Activated T-cell treated with anti-CD3 and anti-CD28 coated beads, Interleukin-2, amount 50 U/mL, for 4 hours (primary cell): ENCODE measurements around the gene IQCH. TPM values are rescaled to one million over a fixed set of nuclear protein-coding genes. Genes with fewer than 3 reads are reported as not detected.

Source experiments
- ATAC-seq, 2 donors: fragments of 200-7000 bp; cut with Tn5 transposase; one replicate each; pipeline ENCODE4 v1.10.0; 2021
- DNase-seq: peaks from one replicate; pipeline ENCODE4 v3.0.0-alpha.2; 2020
- H3K27me3 Mint-ChIP-seq: one replicate; pipeline ENCODE4 v1.8.0; 2021; ENCODE audit warnings: low read depth, mixed read lengths
- H3K36me3 Mint-ChIP-seq: one replicate; pipeline ENCODE4 v1.8.0; 2022; ENCODE audit warnings: mixed read lengths; ENCODE audit not compliant: insufficient read depth
- H3K4me1 Mint-ChIP-seq: one replicate; pipeline ENCODE4 v1.8.0; 2021; ENCODE audit warnings: low read depth, mixed read lengths
- H3K4me3 Mint-ChIP-seq: one replicate; pipeline ENCODE4 v1.8.0; 2021; ENCODE audit warnings: mild to moderate bottlenecking, moderate library complexity, mixed read lengths
- H3K9me3 Mint-ChIP-seq: one replicate; pipeline ENCODE4 v1.8.0; 2021; ENCODE audit warnings: mixed read lengths
- total RNA-seq, 3 donors: library from RNA; stranded (reverse); gene quantifications; one replicate each; pipeline ENCODE4 v1.2.1, GENCODE V29; 2021

The IQCH gene
- total RNA-seq, 3 donors from 2014 or later, result 0.53 to 0.95 (median 0.53) TPM

- Mint-ChIP-seq H3K27me3 (no peaks in the 10 kb centered on the region), H3K36me3 (peaks cover 2% of the 10 kb centered on the region), H3K4me3 (peak within 1 kb of the TSS; percentile 94), H3K9me3 (no peaks in the 10 kb centered on the region), H3K4me1 (peaks cover 29% of the 10 kb centered on the region)
- peak; percentile 77 for DNase-seq
- ATAC-seq, result peak; percentile 85 to 86
Measured at GRCh38 chr15:67521029-67521782, 266.6 kb downstream of the IQCH start, which contains the start of gene C15orf61. C15orf61 (plus strand) TSS chr15:67521131; CDS start chr15:67521249, 118 bp downstream.

- ATAC-seq, result peak in 1 of 2 donors; percentile 20
- no peak for DNase-seq
- H3K4me3 Mint-ChIP-seq, result peak overlapping the region; percentile 94
- H3K9me3 Mint-ChIP-seq, result no peaks in the 10 kb centered on the region
- H3K4me1 Mint-ChIP-seq, result peaks cover 29% of the 10 kb centered on the region
- H3K36me3 Mint-ChIP-seq, result peaks cover 2% of the 10 kb centered on the region
- H3K27me3 Mint-ChIP-seq, result no peaks in the 10 kb centered on the region
Measured at GRCh38 chr15:67521783-67522568, 267.4 kb downstream of the IQCH start.

DNA sequence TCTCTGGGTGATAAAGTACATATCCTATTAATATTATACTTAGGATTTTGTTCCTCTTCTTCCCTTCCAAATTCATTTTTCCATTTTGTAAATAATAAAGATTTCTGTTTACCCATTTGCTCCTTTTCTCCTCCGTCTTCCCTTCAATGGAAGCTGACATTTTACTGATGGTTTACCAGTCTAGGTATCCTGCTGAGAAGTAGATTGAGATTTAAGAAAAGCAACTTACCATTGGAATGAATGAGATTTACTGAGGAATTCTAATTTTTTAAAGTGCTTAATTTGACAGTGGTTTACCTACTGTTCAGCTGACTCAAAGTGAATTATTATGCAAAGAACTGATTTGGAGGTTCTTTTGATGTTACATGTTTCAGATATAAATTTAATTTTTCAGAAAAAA lies 268.7 kb downstream of the IQCH start:
- H3K27me3 Mint-ChIP-seq, result no peaks in the 10 kb centered on the region
- DNase-seq, result no peak
- H3K4me3 Mint-ChIP-seq, result peak overlapping the region; percentile 94
- ATAC-seq, result no peak
- peaks cover 29% of the 10 kb centered on the region for H3K4me1 Mint-ChIP-seq
- H3K36me3 Mint-ChIP-seq, result peaks cover 1% of the 10 kb centered on the region
- H3K9me3 Mint-ChIP-seq, result no peaks in the 10 kb centered on the region

DNA sequence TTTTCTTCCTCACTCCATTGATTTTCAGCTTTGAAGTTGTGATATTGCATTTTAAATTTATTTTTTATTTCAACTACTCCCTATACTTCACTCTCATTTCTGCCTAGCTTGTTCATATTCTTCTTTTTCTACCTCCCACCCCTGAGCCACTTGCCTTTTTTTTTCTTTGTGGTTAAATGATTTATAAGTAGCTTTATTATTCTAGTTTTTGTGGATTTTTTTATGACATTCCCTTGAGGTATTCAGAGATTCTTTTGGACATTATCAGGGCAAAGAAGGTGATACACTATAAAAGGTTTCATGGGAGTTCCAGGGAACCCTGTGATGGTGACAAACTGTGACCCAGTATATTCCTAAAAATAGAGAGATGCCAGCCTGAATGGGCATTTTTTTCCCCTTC lies 269.6 kb downstream of the IQCH start:
- H3K4me1 Mint-ChIP-seq, result peaks cover 29% of the 10 kb centered on the region
- no peak overlapping the region for H3K4me3 Mint-ChIP-seq
- H3K9me3 Mint-ChIP-seq, result no peaks in the 10 kb centered on the region
- peaks cover 1% of the 10 kb centered on the region for H3K36me3 Mint-ChIP-seq
- no peak for ATAC-seq
- no peak for DNase-seq
- H3K27me3 Mint-ChIP-seq, result no peaks in the 10 kb centered on the region

GRCh38 chr15:67528513-67528912 lies 273.9 kb downstream of the IQCH start:
- H3K4me3 Mint-ChIP-seq, result no peak overlapping the region
- H3K9me3 Mint-ChIP-seq, result no peaks in the 10 kb centered on the region
- DNase-seq (no peak), ATAC-seq (no peak)
- H3K36me3 Mint-ChIP-seq, result peaks cover 1% of the 10 kb centered on the region
- H3K27me3 Mint-ChIP-seq, result no peaks in the 10 kb centered on the region
- H3K4me1 Mint-ChIP-seq, result peaks cover 11% of the 10 kb centered on the region

DNA sequence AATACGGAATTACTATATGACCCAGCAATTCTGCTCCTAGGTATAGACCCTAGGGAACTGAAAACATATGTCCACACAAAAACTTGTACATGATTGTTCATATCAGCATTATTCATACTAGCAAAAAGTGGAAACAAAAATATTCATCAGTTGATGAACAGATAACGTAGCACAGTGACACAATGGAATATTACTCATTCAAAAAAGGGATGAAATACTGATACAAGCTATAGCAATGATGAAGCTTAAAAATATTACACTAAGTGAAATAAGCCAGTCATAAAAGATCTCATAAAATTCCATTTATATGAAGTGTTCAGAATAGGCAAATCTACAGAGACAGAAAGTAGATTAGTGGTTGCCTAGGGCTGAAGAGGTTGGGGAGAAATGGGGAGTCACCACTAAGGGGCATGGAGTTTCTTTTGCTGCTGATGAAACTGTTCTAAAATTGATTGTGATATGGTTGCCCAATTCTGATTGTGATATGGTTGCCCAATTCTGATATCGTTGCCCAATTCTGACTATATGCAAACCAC lies 276.9 kb downstream of the IQCH start:
- Mint-ChIP-seq H3K36me3 (peaks cover 1% of the 10 kb centered on the region), H3K4me1 (peaks cover 7% of the 10 kb centered on the region), H3K27me3 (no peaks in the 10 kb centered on the region), H3K9me3 (no peaks in the 10 kb centered on the region), H3K4me3 (no peak overlapping the region)
- peak; percentile 80 to 93 for ATAC-seq
- DNase-seq, result no peak

DNA sequence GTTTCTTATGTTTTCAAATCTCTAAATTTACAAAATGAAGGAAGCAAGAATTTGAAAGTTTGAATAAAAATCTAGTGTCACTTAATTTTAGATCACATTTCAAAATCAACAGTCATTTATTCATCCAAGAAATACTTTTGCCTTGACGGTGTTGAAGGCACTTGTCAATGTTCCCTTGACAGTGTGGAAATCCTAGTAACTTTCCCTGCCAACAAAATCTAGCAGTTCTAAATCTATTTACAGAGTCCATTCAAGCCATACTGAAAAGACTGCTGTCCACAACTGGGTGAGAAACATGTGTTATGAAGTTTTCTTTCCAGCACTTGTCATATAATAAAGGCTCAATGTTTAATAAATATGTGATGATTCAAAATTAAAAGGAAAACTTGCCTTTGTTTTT lies 279.3 kb downstream of the IQCH start:
- H3K36me3 Mint-ChIP-seq, result no peaks in the 10 kb centered on the region
- no peaks in the 10 kb centered on the region for H3K9me3 Mint-ChIP-seq
- H3K4me1 Mint-ChIP-seq, result peaks cover 8% of the 10 kb centered on the region
- ATAC-seq, result no peak
- DNase-seq, result no peak
- H3K27me3 Mint-ChIP-seq, result no peaks in the 10 kb centered on the region
- H3K4me3 Mint-ChIP-seq, result no peak overlapping the region

- Mint-ChIP-seq H3K4me3 (no peak overlapping the region), H3K9me3 (no peaks in the 10 kb centered on the region), H3K4me1 (peaks cover 13% of the 10 kb centered on the region), H3K36me3 (no peaks in the 10 kb centered on the region), H3K27me3 (no peaks in the 10 kb centered on the region)
- DNase-seq (no peak), ATAC-seq (no peak)
Measured at GRCh38 chr15:67534360-67534759, 279.8 kb downstream of the IQCH start.

DNA sequence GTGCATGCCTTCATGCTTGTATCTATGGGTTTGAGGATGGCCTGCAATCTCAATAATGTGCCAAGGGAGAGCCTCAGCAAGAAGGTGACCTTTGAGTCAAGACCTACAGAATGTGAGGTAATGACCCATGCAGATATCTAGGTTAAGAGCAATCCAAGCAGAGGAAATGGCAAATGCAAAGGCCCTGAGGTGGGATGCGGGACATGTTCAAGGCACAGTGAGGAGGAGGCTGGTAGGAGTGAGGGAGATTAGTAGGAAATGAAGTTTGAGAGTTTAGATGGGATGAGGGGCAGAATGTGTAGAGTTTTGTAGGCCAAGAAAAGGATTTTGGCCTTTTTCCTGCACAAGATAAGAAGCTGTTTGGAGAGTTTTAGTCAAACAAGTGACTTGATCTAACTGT lies 283.2 kb downstream of the IQCH start:
- Mint-ChIP-seq H3K9me3 (no peaks in the 10 kb centered on the region), H3K4me3 (no peak overlapping the region), H3K36me3 (no peaks in the 10 kb centered on the region), H3K27me3 (no peaks in the 10 kb centered on the region), H3K4me1 (peaks cover 24% of the 10 kb centered on the region)
- no peak for DNase-seq
- ATAC-seq, result no peak

- ATAC-seq (peak; percentile 85 to 89), DNase-seq (peak; percentile 80)
- H3K27me3 Mint-ChIP-seq, result no peaks in the 10 kb centered on the region
- peak within 1 kb of the TSS; percentile 95 for H3K4me3 Mint-ChIP-seq
- peaks cover 51% of the 10 kb centered on the region for H3K4me1 Mint-ChIP-seq
- H3K9me3 Mint-ChIP-seq, result no peaks in the 10 kb centered on the region
- H3K36me3 Mint-ChIP-seq, result peaks cover 9% of the 10 kb centered on the region
Measured at GRCh38 chr15:67542420-67543347, 288.1 kb downstream of the IQCH start, which contains the start of gene MAP2K5. MAP2K5 (plus strand) TSS chr15:67542703; CDS start chr15:67543336, 633 bp downstream.

DNA sequence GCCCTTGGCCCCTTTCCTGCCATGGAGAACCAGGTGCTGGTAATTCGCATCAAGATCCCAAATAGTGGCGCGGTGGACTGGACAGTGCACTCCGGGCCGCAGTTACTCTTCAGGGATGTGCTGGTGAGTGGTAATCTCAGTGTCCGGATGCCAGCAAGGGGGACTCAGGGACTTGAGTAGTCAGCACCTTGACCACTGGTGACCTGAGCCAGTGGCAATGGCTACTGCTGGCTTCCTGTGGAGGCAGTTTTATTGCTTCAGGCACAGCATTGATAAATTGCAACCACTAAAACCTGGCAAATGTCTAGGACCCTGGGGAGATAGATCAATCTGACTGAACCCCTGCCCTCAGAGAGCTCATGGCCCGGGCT lies 288.7 kb downstream of the IQCH start:
- peaks cover 57% of the 10 kb centered on the region for H3K4me1 Mint-ChIP-seq

GRCh38 chr15:67544475-67544874 lies 289.9 kb downstream of the IQCH start:
- H3K27me3 Mint-ChIP-seq, result no peaks in the 10 kb centered on the region
- peaks cover 57% of the 10 kb centered on the region for H3K4me1 Mint-ChIP-seq
- no peak for DNase-seq
- H3K36me3 Mint-ChIP-seq, result peaks cover 12% of the 10 kb centered on the region
- no peaks in the 10 kb centered on the region for H3K9me3 Mint-ChIP-seq
- H3K4me3 Mint-ChIP-seq, result peak overlapping the region; percentile 86
- ATAC-seq, result no peak

More for the DNA sequence above, 288.7 kb downstream of the IQCH start:
- Mint-ChIP-seq H3K36me3 (peaks cover 12% of the 10 kb centered on the region), H3K27me3 (no peaks in the 10 kb centered on the region), H3K9me3 (no peaks in the 10 kb centered on the region), H3K4me3 (peak overlapping the region; percentile 86)
- DNase-seq (no peak), ATAC-seq (no peak)

- H3K9me3 Mint-ChIP-seq, result no peaks in the 10 kb centered on the region
- DNase-seq (no peak), ATAC-seq (no peak)
- H3K27me3 Mint-ChIP-seq, result no peaks in the 10 kb centered on the region
- peaks cover 20% of the 10 kb centered on the region for H3K36me3 Mint-ChIP-seq
- peaks cover 53% of the 10 kb centered on the region for H3K4me1 Mint-ChIP-seq
- H3K4me3 Mint-ChIP-seq, result no peak overlapping the region
Measured at GRCh38 chr15:67545864-67546263, 291.3 kb downstream of the IQCH start.

- ATAC-seq (no peak), DNase-seq (no peak)
- peaks cover 20% of the 10 kb centered on the region for H3K36me3 Mint-ChIP-seq
- no peak overlapping the region for H3K4me3 Mint-ChIP-seq
- peaks cover 46% of the 10 kb centered on the region for H3K4me1 Mint-ChIP-seq
- no peaks in the 10 kb centered on the region for H3K27me3 Mint-ChIP-seq
- no peaks in the 10 kb centered on the region for H3K9me3 Mint-ChIP-seq
Measured at GRCh38 chr15:67547064-67547463, 292.5 kb downstream of the IQCH start.
